EL (cell line): ENCODE data around the gene RHBDL1.

Experiments used
- DNase-seq: peaks from one replicate; pipeline ENCODE4 v3.0.0-alpha.2; 2016

The RHBDL1 gene

DNA sequence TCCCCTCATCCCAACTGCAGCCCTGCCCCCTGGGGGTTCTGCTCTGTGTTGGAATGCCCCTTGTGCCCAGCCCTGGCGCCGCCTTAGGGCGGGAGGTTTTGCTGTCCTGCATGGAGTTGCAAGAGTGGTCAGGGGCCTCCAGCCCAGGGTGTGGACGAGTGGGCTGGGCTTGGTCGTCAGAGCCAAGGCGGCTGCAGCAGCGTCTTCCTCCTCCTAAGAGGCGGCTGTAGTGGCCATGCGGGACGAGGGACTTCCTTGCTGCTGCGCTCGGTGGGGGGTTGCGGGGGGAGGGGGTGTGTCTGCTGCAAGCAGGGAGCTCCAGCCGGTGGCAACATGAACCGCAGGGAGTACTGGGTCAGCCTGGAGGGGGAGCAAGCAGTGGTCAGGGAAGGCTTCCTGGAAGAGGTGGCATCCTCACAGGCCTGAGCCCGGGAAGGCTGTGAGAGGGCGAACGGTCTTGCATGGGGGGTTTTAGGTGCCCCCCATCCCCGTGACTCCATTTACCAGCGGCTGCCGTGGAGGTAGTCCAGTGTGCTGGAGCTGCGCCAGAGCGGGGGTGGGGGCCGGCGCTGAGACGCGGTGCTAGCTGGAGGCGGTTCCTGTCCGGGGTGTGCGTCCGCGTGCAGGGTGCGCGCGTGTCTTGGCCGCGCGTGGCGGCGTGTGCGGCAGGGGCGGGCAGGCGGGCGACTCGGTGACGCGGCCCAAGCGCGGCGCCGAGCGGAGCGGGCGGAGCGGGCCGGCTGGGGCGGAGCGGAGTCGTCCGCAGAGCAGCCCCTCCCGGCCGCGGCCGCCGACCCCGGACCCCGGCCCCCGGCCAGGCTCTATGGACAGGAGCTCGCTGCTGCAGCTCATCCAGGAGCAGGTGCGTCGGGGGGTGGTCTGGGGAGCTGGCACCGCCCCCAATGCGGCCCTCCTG is at the start of gene RHBDL1:
Gene RHBDL1 (plus strand): TSS at position 704 of the 916 bp plus-strand sequence. CDS start 120 bp downstream, at position 824.
- peak; percentile 44 for DNase-seq

DNA sequence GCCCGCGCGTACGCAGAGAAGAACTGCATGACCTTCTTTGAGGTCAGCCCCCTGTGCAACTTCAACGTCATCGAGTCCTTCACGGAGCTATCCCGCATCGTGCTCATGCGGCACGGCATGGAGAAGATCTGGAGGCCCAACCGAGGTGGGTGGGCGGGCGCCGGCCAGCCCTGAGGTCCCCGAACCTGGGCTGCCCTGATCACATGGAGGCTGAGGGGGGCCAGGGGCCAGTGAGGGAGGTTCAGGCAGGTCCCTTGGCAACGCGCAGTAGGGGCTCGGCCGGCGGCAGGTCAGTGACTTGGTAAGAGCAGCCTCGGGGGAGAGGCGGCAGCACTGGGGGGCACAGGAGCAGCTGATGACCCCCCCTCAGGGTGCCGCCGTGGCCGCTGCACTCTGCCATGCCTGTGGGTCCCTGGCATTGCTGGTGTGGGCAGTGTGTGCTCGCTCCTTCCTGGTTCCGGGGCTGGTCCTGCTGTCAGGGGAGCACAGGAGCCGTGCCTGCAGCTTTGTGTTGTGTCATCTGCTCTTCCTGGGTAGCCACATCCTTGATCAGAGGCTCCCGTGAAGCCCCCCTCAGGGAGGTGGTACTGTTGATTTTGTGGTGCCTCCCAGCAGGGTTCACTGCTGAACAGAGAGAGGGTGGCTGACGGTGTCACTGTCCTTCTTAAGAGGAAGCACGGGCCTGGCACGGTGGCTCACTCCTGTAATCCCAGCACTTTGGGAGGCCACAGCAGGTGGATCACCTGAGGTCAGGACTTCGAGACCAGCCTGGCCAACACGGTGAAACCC is 49.3 kb upstream of the RHBDL1 start:
- DNase-seq = no peak

- peak; percentile 97 for DNase-seq
These were observed 48.6 kb upstream of the RHBDL1 start for GRCh38 chr16:626787-627453.

- DNase-seq = no peak
These were observed 47.8 kb upstream of the RHBDL1 start for GRCh38 chr16:627454-628239.

DNA sequence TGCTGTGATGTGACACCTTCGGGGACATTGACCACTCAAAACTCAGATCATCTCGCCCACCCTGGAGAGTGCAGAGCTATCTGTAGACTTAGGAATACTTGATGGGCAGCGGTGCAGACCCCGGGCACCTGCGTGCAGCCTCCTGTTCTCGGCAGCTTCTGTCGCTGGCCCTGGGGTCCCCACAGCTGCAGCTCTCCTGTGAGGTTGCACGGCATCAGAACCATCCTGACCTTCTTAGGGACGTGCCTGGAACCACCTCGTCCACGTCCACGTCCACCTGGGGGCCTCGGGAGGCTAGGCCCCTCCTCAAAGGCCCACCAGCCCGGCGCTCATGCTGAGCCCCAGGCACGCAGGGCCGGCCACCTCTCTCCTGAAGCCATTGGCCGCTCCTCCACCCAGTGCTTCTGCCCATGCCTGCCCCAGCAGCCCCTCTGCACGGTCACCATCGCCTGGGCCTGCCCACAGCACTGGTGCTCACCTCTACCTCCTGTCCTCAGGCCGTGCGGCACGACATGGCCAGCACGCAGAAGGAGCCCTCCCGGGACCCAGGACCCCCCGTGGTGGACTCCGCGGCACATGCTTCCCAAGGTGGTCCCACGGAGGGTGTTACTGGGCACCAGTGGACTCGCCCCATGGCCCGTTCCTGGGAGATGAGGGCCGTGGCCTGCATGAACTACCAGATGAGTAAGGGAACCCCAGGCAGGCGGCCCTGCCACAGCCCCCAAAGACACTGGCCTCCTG is 47.0 kb upstream of the RHBDL1 start:
- no peak for DNase-seq

DNA sequence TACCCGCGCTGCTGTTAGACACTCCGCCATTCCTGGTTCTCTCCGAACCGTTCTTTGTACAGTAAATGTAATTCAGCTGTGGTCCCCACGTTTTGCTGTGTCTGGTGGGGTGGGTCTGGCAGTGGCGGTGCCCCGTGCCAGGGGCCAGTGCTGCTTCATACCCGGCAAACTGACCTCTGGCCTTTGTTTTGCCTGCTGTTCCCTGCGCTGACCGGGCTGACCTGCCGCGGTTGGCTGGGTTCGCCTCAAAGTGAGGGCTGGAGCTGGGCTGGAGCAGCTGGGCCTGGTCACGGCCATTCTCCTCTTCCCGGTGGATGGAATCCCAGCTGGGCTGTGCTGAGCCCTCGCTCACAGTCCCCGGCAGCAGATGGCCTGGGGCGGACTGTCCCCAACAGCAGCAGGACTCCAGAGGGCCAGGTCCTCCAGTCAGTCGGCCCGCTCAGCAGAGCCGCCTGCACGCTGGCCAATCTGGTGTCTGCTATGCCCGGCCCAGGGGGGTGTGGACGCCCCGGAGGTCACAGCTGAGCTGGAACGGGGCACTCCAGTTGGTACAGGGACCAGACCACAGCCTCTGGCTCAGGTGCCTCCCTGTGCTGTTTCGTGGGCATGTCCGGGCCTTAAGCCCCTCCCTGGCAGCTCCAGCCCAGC is 46.2 kb upstream of the RHBDL1 start:
- no peak for DNase-seq

- DNase-seq = no peak
These were observed 45.6 kb upstream of the RHBDL1 start for GRCh38 chr16:629833-630248.

DNA sequence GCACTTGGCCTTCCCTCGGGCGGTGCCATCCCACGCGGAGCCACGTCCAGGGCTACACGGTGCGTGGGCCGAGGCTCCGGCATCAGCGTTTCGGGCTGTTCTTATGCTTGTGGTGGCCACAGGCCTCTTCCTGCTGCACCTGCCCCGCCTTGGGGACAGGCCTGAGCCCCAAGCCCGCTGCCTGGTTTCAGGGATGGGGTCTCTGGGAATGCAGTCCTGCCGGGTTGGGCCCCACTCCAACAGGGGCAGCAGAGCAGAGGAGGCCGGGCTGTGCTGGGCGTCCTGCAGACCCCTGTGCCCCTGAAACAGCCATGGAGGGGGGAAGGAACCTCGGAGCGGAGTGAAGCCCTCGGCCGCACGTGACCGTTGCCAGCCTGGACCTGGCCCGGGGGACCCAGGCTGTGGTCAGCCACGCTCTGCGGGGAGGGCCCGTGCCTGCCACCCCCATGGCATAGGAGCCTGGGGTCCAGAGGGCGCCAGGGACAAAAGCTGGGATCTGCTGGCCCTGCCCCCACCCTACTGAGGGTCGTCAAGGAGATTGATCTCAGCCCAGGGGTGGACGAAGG is 45.1 kb upstream of the RHBDL1 start:
- DNase-seq = no peak

GRCh38 chr16:630815-631405 is 44.6 kb upstream of the RHBDL1 start, which contains the start of gene WFIKKN1:
WFIKKN1 (plus strand) TSS chr16:630985; CDS start chr16:631254, 269 bp downstream.
- no peak for DNase-seq

DNA sequence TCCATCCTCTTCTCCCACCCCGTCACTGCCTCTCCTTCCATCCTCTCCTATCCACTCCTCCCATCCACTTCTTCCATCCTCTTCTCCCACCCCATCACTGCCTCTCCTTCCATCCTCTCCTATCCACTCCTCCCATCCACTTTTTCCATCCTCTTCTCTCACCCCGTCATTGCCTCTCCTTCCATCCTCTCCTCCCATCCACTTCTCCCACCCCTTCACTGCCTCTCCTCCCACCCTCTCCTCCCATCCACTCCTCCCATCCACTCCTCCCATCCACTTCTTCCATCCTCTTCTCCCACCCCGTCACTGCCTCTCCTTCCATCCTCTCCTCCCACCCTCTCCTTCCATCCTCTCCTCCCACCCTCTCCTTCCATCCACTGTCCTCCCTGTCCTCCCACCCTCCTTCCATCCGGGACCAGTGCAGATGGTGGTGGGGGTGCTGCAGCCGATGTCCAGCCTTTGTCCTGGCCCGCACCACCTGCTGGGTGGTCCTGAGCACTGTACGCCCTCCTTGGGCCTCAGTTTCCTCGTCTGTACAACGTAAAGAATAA is 43.6 kb upstream of the RHBDL1 start:
- DNase-seq = no peak

- DNase-seq = no peak
These were observed 42.8 kb upstream of the RHBDL1 start for GRCh38 chr16:632486-633335.

- DNase-seq = no peak
These were observed 42.0 kb upstream of the RHBDL1 start for GRCh38 chr16:633336-634050.

GRCh38 chr16:634051-634670 is 41.3 kb upstream of the RHBDL1 start:
- no peak for DNase-seq

- no peak for DNase-seq
These were observed 40.5 kb upstream of the RHBDL1 start for GRCh38 chr16:634996-635395.

GRCh38 chr16:635573-636205 is 39.8 kb upstream of the RHBDL1 start:
- no peak for DNase-seq

GRCh38 chr16:636206-637080 is 39.0 kb upstream of the RHBDL1 start, which contains the start of gene METTL26:
METTL26 (minus strand) TSS chr16:636305; CDS start chr16:636290, 15 bp downstream.
- DNase-seq = peak; percentile 94
